Calu3 (cell line): Measurements from ENCODE around the gene CHMP3. TPM values are rescaled to one million over a fixed set of nuclear protein-coding genes. Genes with fewer than 3 reads are reported as not detected.

Source experiments
- BruUV-seq: library from RNA; stranded (reverse); fragments of 400-500 nt; replicated peaks from 2 replicates; lab custom pipeline; 2021; lab: Mats Ljungman, UMichigan
- CTCF ChIA-PET: fragments of 300-600 bp; sonication (Branson Sonifier 250); formaldehyde crosslinking; loops from one replicate; lab custom pipeline; 2022; ENCODE audit warnings: antibody characterized with exemption; lab: Charles Lee
- DNase-seq: peaks from one replicate; pipeline ENCODE4 v3.0.0; 2022
- H3K27ac Mint-ChIP-seq: one replicate; pipeline ENCODE4 v1.8.0; 2022; ENCODE audit warnings: mixed read lengths; ENCODE audit not compliant: unreplicated experiment
- H3K27me3 Mint-ChIP-seq: one replicate; pipeline ENCODE4 v1.8.0; 2022; ENCODE audit warnings: mixed read lengths; ENCODE audit not compliant: unreplicated experiment
- H3K36me3 Mint-ChIP-seq: one replicate; pipeline ENCODE4 v1.8.0; 2022; ENCODE audit warnings: mild to moderate bottlenecking, moderate library complexity, mixed read lengths; ENCODE audit not compliant: insufficient read depth, unreplicated experiment
- H3K4me1 Mint-ChIP-seq: one replicate; pipeline ENCODE4 v1.8.0; 2022; ENCODE audit warnings: mild to moderate bottlenecking, low read depth, mixed read lengths; ENCODE audit not compliant: unreplicated experiment
- H3K4me3 Mint-ChIP-seq: one replicate; pipeline ENCODE4 v1.8.0; 2022; ENCODE audit warnings: mild to moderate bottlenecking, low read depth, moderate library complexity, mixed read lengths; ENCODE audit not compliant: unreplicated experiment
- H3K9me3 Mint-ChIP-seq: one replicate; pipeline ENCODE4 v1.8.0; 2022; ENCODE audit warnings: low read depth, mixed read lengths; ENCODE audit not compliant: unreplicated experiment
- CTCF ChIP-seq: fragments of 200-600 bp; IDR thresholded peaks from one replicate; pipeline ENCODE4 v1.8.0; 2022; ENCODE audit warnings: antibody characterized with exemption; ENCODE audit not compliant: unreplicated experiment
- intact Hi-C: fragments of 100-400 bp; cut with micrococcal nuclease; formaldehyde crosslinking; loops from one replicate; pipeline ENCODE4 v1.10.0; 2022; ENCODE audit not compliant: unreplicated experiment
- total RNA-seq: library from RNA; stranded (reverse); gene quantifications from 2 replicates; pipeline ENCODE4 v1.2.3, GENCODE V29; 2022

The CHMP3 gene
- total RNA-seq, 1 experiment from 2014 or later: 127 TPM

GRCh38 chr2:86584151-86584913, 21.1 kb upstream of the CHMP3 start:
- H3K9me3 Mint-ChIP-seq: peaks cover 2% of the 10 kb centered on the region
- H3K27me3 Mint-ChIP-seq: no peaks in the 10 kb centered on the region
- CTCF ChIA-PET: interaction anchor here (0.5 kb wide), 1 partner anchor 15 kb away, joined by 3 read pairs; no protein-coding TSS in a partner anchor
- BruUV-seq: no TSS peak
- no peak overlapping the region for H3K27ac Mint-ChIP-seq
- DNase-seq: no peak
- TF ChIP-seq CTCF: no peak
- H3K36me3 Mint-ChIP-seq: no peaks in the 10 kb centered on the region
- no peak overlapping the region for H3K4me3 Mint-ChIP-seq
- no peaks in the 10 kb centered on the region for H3K4me1 Mint-ChIP-seq
- intact Hi-C loops: no loop called here

- no peak for TF ChIP-seq CTCF
- Mint-ChIP-seq H3K27ac (no peak overlapping the region), H3K4me1 (no peaks in the 10 kb centered on the region), H3K9me3 (peaks cover 2% of the 10 kb centered on the region), H3K4me3 (no peak overlapping the region), H3K27me3 (no peaks in the 10 kb centered on the region), H3K36me3 (no peaks in the 10 kb centered on the region)
- BruUV-seq: no TSS peak
- intact Hi-C loops: no loop called here
- DNase-seq: no peak
- CTCF ChIA-PET: no interaction called here
Observed at GRCh38 chr2:86580560-86580959, 17.3 kb upstream of the CHMP3 start.

GRCh38 chr2:86577817-86578456, 14.7 kb upstream of the CHMP3 start:
- intact Hi-C loops: no loop called here

GRCh38 chr2:86570059-86570458, 6.8 kb upstream of the CHMP3 start:
- Mint-ChIP-seq H3K27me3 (no peaks in the 10 kb centered on the region), H3K27ac (no peak overlapping the region), H3K4me3 (no peak overlapping the region), H3K4me1 (no peaks in the 10 kb centered on the region), H3K9me3 (peaks cover 5% of the 10 kb centered on the region), H3K36me3 (no peaks in the 10 kb centered on the region)
- TF ChIP-seq CTCF: no peak
- DNase-seq: no peak
- intact Hi-C loops: no loop called here
- no TSS peak for BruUV-seq
- CTCF ChIA-PET: no interaction called here

More at GRCh38 chr2:86577817-86578456, 14.7 kb upstream of the CHMP3 start:
- Mint-ChIP-seq H3K36me3 (no peaks in the 10 kb centered on the region), H3K9me3 (peaks cover 2% of the 10 kb centered on the region), H3K27ac (no peak overlapping the region), H3K4me1 (no peaks in the 10 kb centered on the region), H3K27me3 (no peaks in the 10 kb centered on the region), H3K4me3 (no peak overlapping the region)
- no TSS peak for BruUV-seq
- CTCF ChIA-PET: no interaction called here
- TF ChIP-seq CTCF: no peak
- no peak for DNase-seq
